HG02840 (cell line): Measurements from ENCODE around the gene SEMA5A.

Experiments
- ATAC-seq: cut with Tn5 transposase; IDR thresholded peaks from one replicate; pipeline ENCODE4 v1.9.1; 2021; ENCODE audit warnings: mild to moderate bottlenecking, moderate library complexity, moderate number of reproducible peaks; ENCODE audit not compliant: unreplicated experiment, low FRiP score

Gene SEMA5A

DNA sequence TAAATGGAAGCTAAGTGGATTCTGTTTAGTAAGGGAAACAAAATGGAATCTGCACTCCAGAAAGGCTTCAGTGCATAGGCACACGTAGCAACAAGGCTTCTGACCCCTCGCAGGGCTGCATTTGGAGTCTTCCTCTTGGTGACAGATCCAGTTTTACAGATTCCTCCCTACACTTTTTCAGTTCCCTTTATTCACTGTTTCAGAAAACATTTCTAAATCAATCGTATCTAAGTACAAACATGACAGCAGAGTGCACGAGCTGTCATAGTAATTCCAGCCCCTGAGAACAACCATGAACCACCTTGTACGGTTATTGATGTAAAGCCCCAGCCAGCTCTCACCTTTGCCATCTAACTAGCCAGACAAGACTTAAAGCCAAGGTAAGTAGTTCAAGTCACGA lies 491.6 kb downstream of the SEMA5A start:
- no peak for ATAC-seq

DNA sequence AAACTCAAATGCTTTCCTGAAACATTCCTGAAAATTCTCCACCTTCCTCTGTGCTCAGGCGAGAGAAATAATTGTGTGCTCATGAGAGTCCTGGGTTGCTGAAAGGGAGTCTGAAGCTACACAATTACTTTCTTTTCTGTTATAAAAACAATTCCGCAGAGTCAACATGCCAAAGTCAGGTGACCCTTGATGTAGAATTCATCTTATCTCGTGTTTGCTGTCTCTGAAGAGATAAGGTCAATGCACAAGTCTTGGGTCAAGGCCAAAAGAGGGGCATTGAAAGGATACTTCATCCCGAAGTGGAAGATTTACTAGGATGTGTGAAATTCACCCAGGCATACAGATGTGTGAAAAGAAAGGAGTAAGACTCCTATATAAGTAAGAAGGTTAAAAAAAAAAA lies 493.5 kb downstream of the SEMA5A start:
- ATAC-seq: no peak

DNA sequence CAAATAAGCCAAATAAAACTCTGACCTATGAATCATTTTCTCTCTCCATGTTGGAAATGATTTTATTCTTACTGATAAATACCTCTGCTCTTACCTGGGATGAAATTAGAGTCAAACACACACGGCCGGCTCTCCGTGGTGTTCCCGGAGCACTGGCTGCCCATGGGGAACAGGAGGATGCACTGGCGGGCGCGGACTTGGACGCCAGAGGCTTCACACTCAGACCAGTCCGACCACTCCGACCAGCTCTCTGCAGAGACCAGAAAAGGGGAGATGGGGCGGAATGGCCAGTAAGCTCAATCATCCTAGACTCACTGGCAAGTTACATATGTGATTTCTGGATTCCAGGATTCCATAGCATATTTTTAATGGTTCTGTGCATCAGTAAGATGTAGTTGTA lies 494.1 kb downstream of the SEMA5A start:
- no peak for ATAC-seq

DNA sequence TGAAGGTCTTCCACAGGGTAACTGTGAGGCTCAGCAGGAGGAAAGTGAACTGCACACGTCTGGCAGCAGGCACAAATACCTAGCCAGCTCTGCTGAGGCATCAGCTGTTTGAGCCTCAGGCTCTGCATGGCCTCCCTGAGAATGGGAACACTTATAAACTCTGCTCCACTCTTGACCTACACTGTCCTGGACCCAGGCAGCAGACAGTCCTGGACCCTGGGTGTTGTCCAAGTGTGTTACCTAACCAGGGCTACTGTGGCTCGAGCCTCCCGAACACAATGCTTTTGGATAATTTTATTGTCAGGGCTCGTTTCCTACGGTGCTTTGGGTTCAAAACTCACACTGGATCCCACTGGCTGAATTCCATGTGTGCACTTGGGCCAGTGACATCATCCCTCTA lies 497.9 kb downstream of the SEMA5A start:
- no peak for ATAC-seq

DNA sequence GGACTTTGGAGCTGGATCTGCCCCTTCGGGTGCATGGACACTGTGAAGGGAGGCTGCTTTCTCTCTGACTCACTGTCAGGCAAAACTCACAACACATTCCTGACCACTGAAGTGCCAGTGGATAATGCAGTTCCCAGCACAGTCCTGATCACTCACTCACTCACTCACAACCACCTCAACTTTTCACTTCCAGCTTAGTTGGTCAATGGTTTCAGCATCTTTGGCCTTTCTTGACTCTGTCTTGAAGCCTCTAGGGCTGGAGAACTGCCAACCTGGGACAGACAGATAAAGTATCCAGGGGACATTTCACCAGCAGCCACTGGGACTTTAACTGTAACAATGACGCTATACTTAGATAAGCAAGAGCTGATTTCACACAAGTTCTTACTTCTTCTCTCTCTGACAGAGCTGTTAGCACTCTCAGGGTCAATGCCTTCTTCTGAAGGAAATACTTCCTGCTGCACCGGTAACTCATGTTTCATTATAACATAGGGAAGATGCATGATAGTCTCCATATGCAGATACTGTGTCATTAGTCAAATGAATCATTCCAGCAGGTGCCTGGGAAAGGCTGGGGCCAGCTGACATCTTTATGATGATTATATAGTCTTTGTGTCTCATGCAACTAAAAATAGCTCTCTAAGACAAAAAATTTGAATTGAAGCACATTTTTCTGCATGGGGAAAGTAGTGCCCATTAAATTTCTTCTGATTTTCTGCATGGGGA lies 499.0 kb downstream of the SEMA5A start:
- ATAC-seq: no peak

DNA sequence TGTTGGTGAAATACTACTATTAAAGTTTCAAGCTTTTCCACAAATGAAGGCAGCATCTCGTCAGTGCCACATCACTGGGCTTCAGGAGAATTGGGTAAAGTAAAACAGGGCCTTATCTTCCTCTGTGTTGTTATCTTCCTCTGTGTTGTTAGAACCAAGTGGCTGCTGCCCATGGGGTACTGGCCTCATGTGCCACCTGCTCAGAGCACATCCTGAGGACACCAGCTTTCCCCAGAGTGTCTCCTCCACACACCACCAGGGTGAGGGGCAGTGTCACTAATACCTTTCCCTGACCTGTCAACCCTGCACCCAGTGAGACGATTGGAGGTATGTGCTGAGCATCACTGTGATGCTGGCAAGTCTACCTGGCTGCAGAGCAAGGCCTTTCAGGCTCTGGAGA lies 499.9 kb downstream of the SEMA5A start:
- no peak for ATAC-seq

DNA sequence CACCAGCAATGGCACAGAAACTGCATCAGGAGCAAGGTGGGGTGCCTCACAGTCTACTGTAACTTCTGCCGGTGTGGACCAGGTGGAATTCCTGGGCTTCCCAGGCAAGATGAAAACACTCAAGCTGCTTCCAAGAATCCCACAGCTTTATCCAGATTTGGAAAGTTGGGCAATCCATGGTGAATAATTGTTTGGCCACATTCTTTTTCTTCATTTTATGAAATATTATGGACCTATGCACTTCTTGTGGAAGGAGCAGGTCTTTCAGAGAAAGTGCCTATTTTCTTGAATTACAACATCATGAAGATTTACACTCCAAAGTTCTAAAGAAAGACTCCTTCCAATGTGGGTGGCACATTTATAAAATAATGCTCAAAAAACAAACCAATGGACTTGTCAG lies 503.6 kb downstream of the SEMA5A start:
- no peak for ATAC-seq

DNA sequence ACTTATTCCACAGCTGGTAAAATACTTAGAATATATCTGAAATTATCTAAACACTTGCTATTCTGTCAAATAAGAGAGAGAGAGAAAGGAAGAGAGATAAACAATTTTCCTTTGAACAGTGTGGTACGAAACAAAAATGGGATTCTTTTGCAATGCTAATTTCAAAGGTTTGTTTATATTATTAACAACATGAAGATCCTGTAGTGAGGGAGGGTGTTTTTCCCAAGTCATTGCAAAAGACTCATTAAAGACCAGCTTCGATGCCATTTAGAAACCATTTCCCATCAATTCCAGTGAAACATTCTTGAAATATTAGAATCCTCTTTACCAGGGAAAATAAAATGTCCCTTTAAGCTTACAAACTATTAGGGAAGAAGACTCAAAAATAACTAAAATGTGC lies 505.4 kb downstream of the SEMA5A start:
- no peak for ATAC-seq

DNA sequence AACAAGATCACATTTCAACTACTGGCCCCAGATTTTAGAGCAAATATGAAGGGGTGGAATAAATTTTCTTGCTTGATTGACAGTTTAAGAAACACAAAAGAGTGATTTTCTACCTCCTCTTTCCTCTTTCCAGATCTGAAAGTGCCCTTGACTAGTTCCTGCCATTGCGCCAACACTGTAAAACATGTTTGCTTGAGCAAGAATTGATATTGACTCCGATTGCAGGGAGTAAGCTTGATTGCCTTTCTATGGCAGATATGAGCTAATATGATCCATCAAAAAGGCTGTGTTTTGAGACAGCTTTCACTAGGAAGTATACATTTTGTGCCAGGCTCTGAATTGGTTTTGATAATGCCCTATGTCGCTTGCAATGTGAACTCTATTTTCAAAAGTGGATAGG lies 508.8 kb downstream of the SEMA5A start:
- ATAC-seq: no peak

DNA sequence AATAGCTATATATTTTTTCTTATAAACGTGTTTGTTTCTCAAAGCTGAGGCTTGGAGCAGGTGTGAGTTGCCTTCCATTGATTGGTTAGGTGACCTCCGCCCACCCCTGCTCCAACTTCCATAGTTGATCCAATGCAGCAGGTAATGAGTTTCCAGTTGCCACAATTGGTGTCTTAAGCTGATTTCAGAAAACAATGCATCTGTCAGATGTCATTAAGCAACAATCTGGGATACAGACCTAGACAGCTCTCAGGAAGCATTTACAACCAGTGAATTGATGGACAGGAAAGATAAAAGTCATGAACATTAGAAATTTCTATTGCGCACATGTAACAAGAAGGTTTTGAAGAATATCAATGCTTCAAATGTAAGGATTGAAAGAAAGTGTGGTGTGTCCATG lies 510.5 kb downstream of the SEMA5A start:
- no peak for ATAC-seq

DNA sequence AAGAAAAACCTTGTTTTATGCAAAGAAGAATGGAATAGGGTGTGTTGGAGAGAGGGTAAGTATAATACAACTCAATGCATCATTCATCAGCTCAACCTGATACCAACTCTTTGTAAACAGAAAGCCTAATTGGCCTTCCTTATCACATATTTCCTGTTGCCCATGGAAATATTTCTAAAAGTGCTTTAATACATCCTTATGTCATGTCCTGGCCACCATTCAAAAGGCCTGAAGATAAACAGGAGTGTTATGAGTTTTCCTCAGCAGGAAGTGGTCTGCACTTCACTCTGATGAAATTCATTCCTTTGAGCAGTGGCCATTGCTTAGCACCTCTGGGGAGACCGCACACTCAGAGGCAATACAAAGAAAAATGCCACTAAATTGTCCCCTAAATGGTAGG lies 511.2 kb downstream of the SEMA5A start:
- no peak for ATAC-seq

DNA sequence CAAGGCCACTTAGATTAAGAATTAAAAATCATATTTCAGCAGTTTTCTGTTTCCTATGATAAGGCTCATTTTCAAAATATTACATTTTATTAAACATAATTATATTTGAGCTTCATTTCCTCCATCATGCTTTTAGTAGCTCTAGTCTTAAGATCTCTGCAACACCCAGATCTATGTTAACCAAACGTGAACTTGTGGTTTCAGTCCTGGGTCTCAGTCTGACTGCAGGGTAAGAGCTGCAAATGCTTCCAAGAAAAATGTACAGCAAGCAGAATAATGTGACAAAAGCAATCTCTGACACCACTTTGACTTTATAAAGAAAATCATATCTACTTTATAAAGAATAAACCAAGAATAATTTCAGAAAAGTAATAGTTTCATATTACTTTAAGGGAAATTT lies 512.4 kb downstream of the SEMA5A start:
- ATAC-seq: no peak

DNA sequence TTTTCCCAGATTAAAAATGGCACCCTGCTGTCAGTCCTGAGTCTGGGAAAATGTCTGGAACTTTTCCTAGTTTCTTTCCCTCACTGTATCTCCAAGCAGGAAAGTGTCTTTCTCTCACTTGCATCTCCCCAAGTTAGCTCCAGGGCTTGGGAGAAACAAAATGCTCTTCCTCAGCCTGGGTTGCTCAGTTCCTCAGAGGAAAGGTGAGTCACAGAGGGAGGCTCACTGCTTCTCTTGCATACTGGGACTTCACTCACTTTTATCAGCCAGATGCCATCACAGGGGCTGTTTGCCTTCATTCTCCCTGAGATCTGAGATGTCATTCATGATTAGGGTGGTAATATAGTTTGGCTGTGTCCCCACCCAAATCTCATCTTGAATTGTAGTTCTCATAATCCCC lies 519.9 kb downstream of the SEMA5A start:
- no peak for ATAC-seq

DNA sequence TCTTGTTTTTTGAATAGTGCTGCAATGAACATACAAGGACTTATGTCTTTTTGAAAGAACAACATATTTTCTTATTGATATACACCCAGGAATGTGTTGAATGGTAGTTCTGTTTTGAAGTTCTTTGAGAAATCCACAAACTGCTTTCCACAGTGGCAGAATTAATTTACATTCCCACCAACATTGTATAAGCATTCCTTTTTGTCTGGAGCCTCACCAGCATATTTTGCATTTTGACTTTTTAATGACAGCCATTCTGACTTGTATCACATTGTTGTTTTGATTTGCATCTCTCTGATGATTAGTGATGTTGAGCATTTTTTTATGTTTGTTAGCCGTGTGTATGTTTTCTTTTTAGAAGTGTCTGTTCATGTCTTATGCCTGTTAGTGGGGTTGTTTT lies 524.9 kb downstream of the SEMA5A start:
- no peak for ATAC-seq

DNA sequence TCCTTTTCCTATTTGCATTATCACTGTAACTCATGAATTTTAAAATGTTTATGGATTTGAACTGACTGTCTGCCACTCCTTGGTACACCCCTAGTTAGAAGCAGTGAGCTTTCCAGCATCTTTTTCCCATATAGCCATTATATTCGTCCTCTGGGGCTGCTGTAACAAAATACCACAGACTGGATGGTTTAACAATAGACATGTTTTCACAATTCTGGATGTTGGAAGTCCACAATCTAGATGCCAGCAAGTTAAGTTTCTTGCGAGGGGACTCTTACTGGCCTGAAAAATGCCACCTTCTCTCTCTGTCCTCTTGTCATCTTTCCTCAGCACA lies 530.0 kb downstream of the SEMA5A start:
- ATAC-seq: no peak

DNA sequence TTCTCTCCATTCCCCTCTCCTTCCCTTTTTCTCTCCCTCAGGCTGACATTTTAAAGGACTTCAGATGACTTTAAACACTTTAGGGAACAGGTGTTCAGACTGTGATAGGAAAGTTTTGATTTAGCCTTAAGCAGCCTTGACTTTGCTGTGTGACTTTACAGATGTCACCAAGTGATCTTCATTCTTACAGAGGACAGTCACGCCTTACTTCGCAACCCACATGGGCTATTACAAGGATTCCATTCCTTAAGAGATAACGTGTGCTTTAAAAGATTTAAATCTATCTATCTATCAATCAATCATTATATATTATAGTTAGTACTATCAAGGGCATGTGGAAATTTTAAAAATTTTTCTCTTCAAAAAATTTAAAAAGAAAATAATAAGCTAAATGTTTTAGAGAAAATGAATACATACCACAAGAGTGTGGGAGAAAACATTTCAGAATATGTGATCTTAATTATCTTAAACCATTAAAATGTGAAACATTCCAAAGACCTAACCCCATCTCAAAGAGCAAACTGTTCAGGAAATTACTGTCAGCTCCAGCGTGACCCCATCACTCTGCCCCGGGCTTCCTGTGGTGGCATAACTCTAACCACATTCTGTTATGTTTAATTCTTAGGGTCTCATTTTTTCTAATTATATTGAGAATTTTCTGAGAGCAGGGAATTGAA lies 530.5 kb downstream of the SEMA5A start:
- ATAC-seq: no peak

DNA sequence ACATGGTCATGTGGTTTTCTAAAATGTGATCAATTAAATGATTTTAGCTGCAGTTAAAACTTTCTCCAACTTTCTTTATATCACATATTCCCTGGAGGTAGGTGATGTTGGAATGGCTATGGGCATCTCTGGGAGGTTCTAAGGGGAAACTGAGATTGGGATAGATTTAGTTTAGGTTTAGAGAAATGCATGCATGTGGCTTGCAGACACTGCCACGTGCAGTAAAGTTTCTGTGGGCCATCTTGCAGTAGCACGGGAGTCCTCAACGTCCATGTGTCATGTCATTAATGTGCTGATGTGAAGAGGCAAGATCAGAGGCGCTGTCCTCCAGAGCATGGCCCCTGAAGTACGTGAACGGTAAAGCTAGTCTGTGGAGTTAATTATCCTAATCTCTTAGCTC lies 532.7 kb downstream of the SEMA5A start:
- no peak for ATAC-seq

DNA sequence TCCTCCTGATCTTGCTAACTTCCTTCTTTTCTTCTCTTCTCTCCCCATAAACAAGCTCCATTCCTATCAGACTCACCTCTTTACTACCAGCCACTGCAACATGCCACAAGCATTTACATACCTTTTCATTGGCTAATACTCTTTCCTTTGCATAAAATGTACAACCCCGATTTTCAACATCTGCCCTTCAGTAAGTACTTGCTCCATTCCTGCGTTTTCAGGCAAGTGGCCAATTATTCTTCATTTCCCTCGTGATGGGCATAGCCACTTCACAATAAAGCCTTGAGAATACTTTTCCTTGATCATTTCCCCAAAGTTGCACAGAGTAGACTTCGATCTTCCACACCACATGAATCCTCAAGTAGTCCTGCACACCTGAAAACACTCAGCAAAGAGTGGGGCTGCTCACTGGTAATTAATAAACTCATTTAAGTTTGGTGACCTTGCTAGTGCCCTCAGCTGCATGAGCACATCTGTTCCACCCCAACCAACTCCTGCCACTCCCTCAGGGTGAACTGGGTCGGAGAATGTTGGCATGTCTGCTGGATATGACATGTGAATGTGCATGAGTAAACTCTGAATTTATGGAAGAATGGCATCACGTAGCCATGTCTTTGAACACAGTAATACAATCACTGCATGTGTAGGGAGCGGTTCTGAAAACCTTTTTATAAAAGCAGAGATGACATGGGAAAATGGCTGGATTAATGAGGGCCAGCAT lies 535.8 kb downstream of the SEMA5A start:
- no peak for ATAC-seq

DNA sequence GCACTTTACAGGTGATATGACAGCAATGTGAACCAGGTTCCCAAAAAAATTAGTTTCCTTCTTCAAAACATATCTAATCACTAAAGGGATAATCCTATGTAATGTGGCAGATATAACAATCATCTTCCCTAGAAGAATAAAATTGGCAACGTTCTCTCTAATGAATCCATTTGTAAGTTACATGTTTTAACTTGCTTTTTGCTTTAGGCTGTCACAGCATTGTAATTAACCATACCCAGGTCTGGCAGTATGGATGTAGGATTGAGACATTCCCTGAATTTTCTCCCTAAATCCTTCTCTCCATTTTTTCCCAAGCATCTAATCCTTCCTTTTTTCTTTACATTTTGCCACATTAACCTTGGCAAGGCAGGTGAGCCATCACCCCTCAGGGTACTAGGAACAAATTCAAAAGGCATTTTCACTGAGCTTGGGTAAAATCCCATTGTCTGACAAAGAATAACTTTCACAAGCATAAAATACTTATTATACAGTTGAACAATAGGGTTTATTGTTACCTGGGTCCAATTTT lies 548.3 kb downstream of the SEMA5A start:
- ATAC-seq: no peak

DNA sequence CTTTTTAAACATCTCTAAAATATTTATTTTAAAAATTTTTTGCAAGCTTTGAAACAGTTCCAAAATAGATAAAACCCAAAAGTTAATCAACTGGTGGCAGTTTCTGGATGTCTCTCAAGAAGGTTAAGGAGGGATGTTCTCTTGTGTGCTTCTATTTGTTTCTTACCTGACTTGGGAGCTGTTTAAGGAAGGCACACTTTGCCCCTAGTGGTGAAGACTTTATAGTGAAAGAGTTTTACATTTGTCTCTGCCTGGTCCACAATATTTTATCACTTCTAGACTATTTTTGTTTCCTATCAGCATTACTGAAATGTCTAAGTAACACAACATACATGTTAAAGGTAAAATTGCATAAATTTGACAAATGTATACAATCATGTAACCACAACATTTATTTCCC lies 552.8 kb downstream of the SEMA5A start:
- no peak for ATAC-seq
